IMR-90 (cell line): ENCODE data around the gene TMEM253. TPM values are rescaled to one million over a fixed set of nuclear protein-coding genes. Genes with fewer than 3 reads are reported as not detected.
A peak's percentile ranks its signal among the peaks of the same experiment; 100 is the strongest.

Experiments
- ATAC-seq: fragments of 200-7000 bp; cut with Tn5 transposase; 2 replicates; pipeline ENCODE4 v1.9.1; 2020; ENCODE audit warnings: low read depth, mild to moderate bottlenecking, moderate library complexity
- BruUV-seq: library from RNA; stranded (reverse); fragments of 400-500 nt; replicated peaks from 2 replicates; lab custom pipeline; 2021; lab: Mats Ljungman, UMichigan
- CTCF ChIA-PET: fragments of 300-600 bp; formaldehyde crosslinking; extraction: SDS; loops from one replicate; lab custom pipeline; 2021; ENCODE audit warnings: antibody characterized with exemption; lab: Yijun Ruan, JAX
- POLR2A ChIA-PET: fragments of 300-600 bp; sonication (Branson Sonifier 250); formaldehyde crosslinking; loops from one replicate; lab custom pipeline; 2022; ENCODE audit warnings: antibody characterized with exemption; ENCODE audit not compliant: unreplicated experiment; lab: Charles Lee
- DNase-seq: peaks from one replicate; pipeline ENCODE4 v3.0.0; 2013
- H2AFZ ChIP-seq: replicated peaks from 2 replicates; pipeline ENCODE3; 2013; ENCODE audit warnings: low read length, mild to moderate bottlenecking; ENCODE audit not compliant: poor library complexity
- H2AK5ac ChIP-seq: 2 replicates; pipeline ENCODE4 v1.6.1; 2013; ENCODE audit warnings: low read depth, low read length, inconsistent platforms
- H2AK9ac ChIP-seq: replicated peaks from 2 replicates; pipeline ENCODE3; 2013; ENCODE audit warnings: mild to moderate bottlenecking, low read depth, low read length, moderate library complexity; ENCODE audit not compliant: poor library complexity
- H2BK120ac ChIP-seq: 2 replicates; pipeline ENCODE4 v1.6.1; 2013; ENCODE audit warnings: low read depth, low read length, inconsistent platforms
- H2BK15ac ChIP-seq: 3 replicates; pipeline ENCODE4 v1.6.1; 2013; ENCODE audit warnings: low read depth, low read length, inconsistent platforms
- H2BK20ac ChIP-seq: 2 replicates; pipeline ENCODE4 v1.6.1; 2013; ENCODE audit warnings: low read depth, mild to moderate bottlenecking, inconsistent platforms, low read length, moderate library complexity
- H2BK5ac ChIP-seq: 2 replicates; pipeline ENCODE4 v1.6.1; 2013; ENCODE audit warnings: mild to moderate bottlenecking, low read depth, low read length, inconsistent platforms; ENCODE audit not compliant: poor library complexity, severe bottlenecking
- H3K14ac ChIP-seq: replicated peaks from 2 replicates; pipeline ENCODE4 v1.6.1; 2013; ENCODE audit warnings: low read depth, low read length, inconsistent platforms
- H3K18ac ChIP-seq: 2 replicates; pipeline ENCODE4 v1.6.1; 2013; ENCODE audit warnings: low read depth, low read length, control low read depth
- H3K23ac ChIP-seq: 2 replicates; pipeline ENCODE4 v1.6.1; 2013; ENCODE audit warnings: low read depth, low read length, inconsistent platforms
- H3K27ac ChIP-seq: 2 replicates; pipeline ENCODE4 v1.5.1; 2013; ENCODE audit warnings: mild to moderate bottlenecking, control low read depth, low read length; ENCODE audit not compliant: insufficient read depth
- H3K27me3 ChIP-seq: 2 replicates; pipeline ENCODE4 v1.6.1; 2013; ENCODE audit warnings: low read length; ENCODE audit not compliant: control insufficient read depth, insufficient read depth
- H3K36me3 ChIP-seq: 2 replicates; pipeline ENCODE4 v1.6.1; 2013; ENCODE audit warnings: low read length, mixed read lengths; ENCODE audit not compliant: control insufficient read depth, insufficient read depth
- H3K4ac ChIP-seq: 2 replicates; pipeline ENCODE4 v1.6.1; 2013; ENCODE audit warnings: low read depth, low read length, inconsistent platforms
- H3K4me1 ChIP-seq: 2 replicates; pipeline ENCODE4 v1.6.1; 2013; ENCODE audit warnings: low read length, mixed read lengths; ENCODE audit not compliant: control insufficient read depth, insufficient read depth
- H3K4me2 ChIP-seq: 2 replicates; pipeline ENCODE4 v1.6.1; 2013; ENCODE audit warnings: low read depth, mild to moderate bottlenecking, control low read depth, low read length, moderate library complexity
- H3K4me3 ChIP-seq: 2 replicates; pipeline ENCODE4 v1.5.1; 2013; ENCODE audit warnings: low read depth, mild to moderate bottlenecking, control low read depth, low read length, moderate library complexity; ENCODE audit not compliant: insufficient read depth
- H3K56ac ChIP-seq: 2 replicates; pipeline ENCODE4 v1.6.1; 2013; ENCODE audit warnings: low read length, inconsistent platforms; ENCODE audit not compliant: insufficient read depth; ENCODE audit errors: extremely low read depth
- H3K79me1 ChIP-seq, 2 experiments: 2 replicates each; pipeline ENCODE4 v1.6.1; 2013; ENCODE audit warnings: low read length in 2 of 2, inconsistent platforms in 1 of 2, low read depth in 1 of 2
- H3K9ac ChIP-seq: 2 replicates; pipeline ENCODE4 v1.6.1; 2013; ENCODE audit warnings: low read depth, low read length, control low read depth
- H3K9me1 ChIP-seq: 2 replicates; pipeline ENCODE4 v1.6.1; 2013; ENCODE audit warnings: low read length, inconsistent platforms; ENCODE audit not compliant: insufficient read depth
- H3K9me3 ChIP-seq: 2 replicates; pipeline ENCODE4 v1.6.1; 2013; ENCODE audit warnings: low read length; ENCODE audit not compliant: control insufficient read depth, insufficient read depth
- H4K20me1 ChIP-seq: 2 replicates; pipeline ENCODE4 v1.6.1; 2013; ENCODE audit warnings: low read length, inconsistent platforms; ENCODE audit not compliant: insufficient read depth
- H4K5ac ChIP-seq: 2 replicates; pipeline ENCODE4 v1.6.1; 2013; ENCODE audit warnings: mild to moderate bottlenecking, low read depth, low read length, control low read depth
- H4K8ac ChIP-seq, 2 experiments: 2 replicates each; pipeline ENCODE4 v1.6.1; 2013; ENCODE audit warnings: low read depth in 2 of 2, low read length in 2 of 2, control low read depth in 1 of 2, inconsistent platforms in 1 of 2
- H4K91ac ChIP-seq: 2 replicates; pipeline ENCODE4 v1.6.1; 2013; ENCODE audit warnings: low read depth, low read length, inconsistent platforms; ENCODE audit not compliant: insufficient read depth
- BHLHE40 ChIP-seq: fragments of 150-350 bp; IDR thresholded peaks from 2 replicates; pipeline ENCODE4 v1.6.1; 2016; ENCODE audit warnings: mild to moderate bottlenecking, low read depth, low read length
- CHD1 ChIP-seq: IDR thresholded peaks from 2 replicates; pipeline ENCODE4 v1.6.1; 2012; ENCODE audit warnings: low read depth, low read length, improper control_type of control experiment
- FOS ChIP-seq: fragments of 150-350 bp; IDR thresholded peaks from 2 replicates; pipeline ENCODE4 v1.6.1; 2016; ENCODE audit warnings: low read depth, low read length
- MAFK ChIP-seq: IDR thresholded peaks from 2 replicates; pipeline ENCODE4 v1.6.1; 2012; ENCODE audit warnings: low read depth, low read length, improper control_type of control experiment
- MAZ ChIP-seq: IDR thresholded peaks from 2 replicates; pipeline ENCODE4 v1.6.1; 2012; ENCODE audit warnings: low read depth, mild to moderate bottlenecking, low read length, improper control_type of control experiment, moderate library complexity, borderline replicate concordance
- MXI1 ChIP-seq: IDR thresholded peaks from 2 replicates; pipeline ENCODE4 v1.6.1; 2012; ENCODE audit warnings: low read depth, mild to moderate bottlenecking, low read length, moderate library complexity, borderline replicate concordance
- NFE2L2 ChIP-seq: fragments of 150-350 bp; IDR thresholded peaks from 2 replicates; pipeline ENCODE4 v1.6.1; 2016; ENCODE audit warnings: low read depth, mild to moderate bottlenecking, low read length
- RFX5 ChIP-seq: IDR thresholded peaks from 2 replicates; pipeline ENCODE4 v1.8.0; 2012; ENCODE audit warnings: low read depth, mild to moderate bottlenecking, low read length, moderate library complexity
- SMC3 ChIP-seq: fragments of 150-350 bp; IDR thresholded peaks from 2 replicates; pipeline ENCODE4 v1.6.1; 2016; ENCODE audit warnings: low read depth, mild to moderate bottlenecking, antibody characterized with exemption, low read length, moderate library complexity
- WGBS, 2 experiments: methylation state at CpG; one replicate each; pipeline versions ENCODE4 v1.1.5 to v1.1.7; 2013; ENCODE audit warnings: missing lambda C conversion rate in 2 of 2; ENCODE audit not compliant: insufficient read length in 1 of 2; ENCODE audit errors: extremely low coverage in 2 of 2; 5-methylcytosine and 5-hydroxymethylcytosine counted together
- dilution Hi-C: fragments of 300-500 bp; cut with HindIII; formaldehyde crosslinking; loops from one replicate; pipeline ENCODE4 v1.14.3; 2018; ENCODE audit warnings: low sequenced_read_pairs; ENCODE audit not compliant: unreplicated experiment
- in situ Hi-C: fragments of 300-500 bp; cut with MboI; formaldehyde crosslinking; loops from 3 replicates; pipeline ENCODE4 v1.14.3; 2019; ENCODE audit warnings: low sequenced_read_pairs, inconsistent platforms, mixed read lengths
- intact Hi-C: fragments of 100-400 bp; cut with micrococcal nuclease; formaldehyde crosslinking; loops from 2 replicates; pipeline ENCODE4 v1.10.0; 2022
- polyA plus RNA-seq, 3 experiments: library from polyadenylated mRNA; depleted of rRNA; stranded (reverse); fragments of >200 nt; gene quantifications; 2 replicates each; pipeline ENCODE4 v1.2.3, GENCODE V29; 2012; ENCODE audit warnings: low replicate concordance in 1 of 3
- total RNA-seq: library from RNA; depleted of rRNA; stranded (reverse); fragments of >200 nt; gene quantifications from 2 replicates; pipeline ENCODE4 v1.2.3, GENCODE V29; 2012
- TF ChIP-seq, protein P1 (sequence below): fragments of 150-350 bp; IDR thresholded peaks from 2 replicates; pipeline ENCODE4 v1.6.1; 2017; ENCODE audit warnings: mild to moderate bottlenecking, antibody characterized with exemption, low read length, low read depth
- TF ChIP-seq, protein P2 (sequence below): conservative IDR thresholded peaks from 2 replicates; pipeline ENCODE4 v1.5.1; 2012; ENCODE audit warnings: mild to moderate bottlenecking, low read depth, low read length, improper control_type of control experiment

TMEM253 gene
- total and polyA plus RNA-seq, 2 of the 4 experiments (the other 2 are of a cell fraction) = 0.07 TPM; not detected in 1

DNA sequence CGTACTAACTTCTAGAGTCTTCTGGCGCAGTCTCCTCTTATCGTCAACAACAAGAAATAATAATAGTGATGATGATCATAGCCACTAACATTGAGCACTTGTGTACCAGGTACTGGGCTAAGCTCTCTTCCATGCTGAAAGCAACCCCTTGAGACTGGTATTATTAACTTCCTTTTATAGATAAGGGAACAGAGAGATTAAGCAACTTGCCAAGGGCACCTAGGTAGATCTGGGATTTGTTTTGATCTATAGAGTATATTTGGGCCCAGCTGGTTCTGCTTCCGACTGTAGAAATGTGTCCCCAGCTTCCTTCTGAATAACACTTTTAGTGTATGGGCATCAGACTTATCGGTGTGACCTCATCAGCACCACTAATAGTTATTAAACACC is 1.3 kb upstream of the TMEM253 start (continued):
- TF ChIP-seq, protein P1, sequence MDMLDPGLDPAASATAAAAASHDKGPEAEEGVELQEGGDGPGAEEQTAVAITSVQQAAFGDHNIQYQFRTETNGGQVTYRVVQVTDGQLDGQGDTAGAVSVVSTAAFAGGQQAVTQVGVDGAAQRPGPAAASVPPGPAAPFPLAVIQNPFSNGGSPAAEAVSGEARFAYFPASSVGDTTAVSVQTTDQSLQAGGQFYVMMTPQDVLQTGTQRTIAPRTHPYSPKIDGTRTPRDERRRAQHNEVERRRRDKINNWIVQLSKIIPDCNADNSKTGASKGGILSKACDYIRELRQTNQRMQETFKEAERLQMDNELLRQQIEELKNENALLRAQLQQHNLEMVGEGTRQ = no peak
- TF ChIP-seq MXI1 = no peak

DNA sequence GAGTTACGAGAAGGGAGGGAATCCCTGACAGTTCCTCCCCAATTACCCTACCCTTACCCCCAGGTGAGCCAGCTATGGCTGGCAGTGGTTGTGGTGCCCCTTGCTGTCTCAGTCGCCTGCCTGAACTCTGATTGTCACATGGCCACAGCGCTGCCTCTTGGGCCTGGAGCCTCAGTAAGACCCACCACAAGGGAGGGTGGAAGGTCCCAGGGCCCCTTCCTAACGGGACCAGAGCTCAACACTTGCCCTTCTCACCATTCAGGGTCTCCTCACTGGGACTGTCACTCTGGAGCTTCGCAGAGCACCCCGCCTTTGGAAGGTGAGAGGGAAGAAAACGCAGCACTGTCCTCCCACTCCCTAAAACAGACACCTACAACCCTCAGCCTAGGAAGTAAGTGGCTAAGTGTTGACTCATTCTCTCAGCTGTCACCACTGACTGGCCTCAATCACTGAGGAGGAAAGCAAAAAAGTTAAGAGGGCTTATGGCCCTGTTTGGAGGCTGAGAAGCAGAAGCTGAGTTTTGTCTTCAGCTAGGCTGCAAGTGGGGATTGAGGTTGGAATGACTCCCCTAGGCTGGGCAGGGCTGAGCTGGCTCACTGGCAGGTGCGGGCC is 1.0 kb downstream of the TMEM253 start:
- H2AK9ac ChIP-seq = peak overlapping the region; percentile 16
- H3K4me3 ChIP-seq = no peak overlapping the region
- H3K14ac ChIP-seq = no peak overlapping the region
- POLR2A ChIA-PET = no interaction called here
- H4K20me1 ChIP-seq = no peaks in the 10 kb centered on the region; the same call in 1 of the 2 replicates
- H3K56ac ChIP-seq = no peak overlapping the region
- H3K79me1 ChIP-seq = 0 out of 4 replicates have a peak, but pooled peaks cover 0 to 2% of the 10 kb centered on the region in 2 experiments
- H3K27me3 ChIP-seq = no peaks in the 10 kb centered on the region
- H3K27ac ChIP-seq = no peak overlapping the region
- H2BK5ac ChIP-seq = no peak overlapping the region
- DNase-seq (no peak), ATAC-seq (no peak)
- dilution Hi-C loops = no loop called here
- no CpG with 5 or more reads among the region's 8 CpGs for WGBS, 2 experiments
- no TSS peak for BruUV-seq
- peaks cover 6% of the 10 kb centered on the region for H3K4me1 ChIP-seq
- H3K4me2 ChIP-seq = no peak overlapping the region
- no peaks in the 10 kb centered on the region for H3K36me3 ChIP-seq
- no peak overlapping the region for H4K8ac ChIP-seq
- no peak overlapping the region for H2BK15ac ChIP-seq
- peak overlapping the region; percentile 16; the same call in 1 of the 2 replicates for H2AK5ac ChIP-seq
- CTCF ChIA-PET = interaction anchor here (0.8 to 3.0 kb wide), 4 partner anchors 9 to 87 kb away, joined by 3 to 22 read pairs (median 4); no protein-coding TSS in a partner anchor
- H3K18ac ChIP-seq = no peak overlapping the region
- H3K9ac ChIP-seq = no peak overlapping the region
- H2AFZ ChIP-seq = no peak overlapping the region
- H4K5ac ChIP-seq = no peak overlapping the region
- peaks cover 3% of the 10 kb centered on the region; the same call in 1 of the 2 replicates for H3K9me1 ChIP-seq
- no peak overlapping the region; the same call in 1 of the 2 replicates for H3K4ac ChIP-seq
- no peak overlapping the region for H2BK120ac ChIP-seq
- in situ Hi-C loops = loop anchor here (5.0 kb wide), 1 partner anchor 85 kb away; no protein-coding TSS in a partner anchor
- TF ChIP-seq FOS = no peak
- no peak for TF ChIP-seq MAZ
- TF ChIP-seq, protein P2, sequence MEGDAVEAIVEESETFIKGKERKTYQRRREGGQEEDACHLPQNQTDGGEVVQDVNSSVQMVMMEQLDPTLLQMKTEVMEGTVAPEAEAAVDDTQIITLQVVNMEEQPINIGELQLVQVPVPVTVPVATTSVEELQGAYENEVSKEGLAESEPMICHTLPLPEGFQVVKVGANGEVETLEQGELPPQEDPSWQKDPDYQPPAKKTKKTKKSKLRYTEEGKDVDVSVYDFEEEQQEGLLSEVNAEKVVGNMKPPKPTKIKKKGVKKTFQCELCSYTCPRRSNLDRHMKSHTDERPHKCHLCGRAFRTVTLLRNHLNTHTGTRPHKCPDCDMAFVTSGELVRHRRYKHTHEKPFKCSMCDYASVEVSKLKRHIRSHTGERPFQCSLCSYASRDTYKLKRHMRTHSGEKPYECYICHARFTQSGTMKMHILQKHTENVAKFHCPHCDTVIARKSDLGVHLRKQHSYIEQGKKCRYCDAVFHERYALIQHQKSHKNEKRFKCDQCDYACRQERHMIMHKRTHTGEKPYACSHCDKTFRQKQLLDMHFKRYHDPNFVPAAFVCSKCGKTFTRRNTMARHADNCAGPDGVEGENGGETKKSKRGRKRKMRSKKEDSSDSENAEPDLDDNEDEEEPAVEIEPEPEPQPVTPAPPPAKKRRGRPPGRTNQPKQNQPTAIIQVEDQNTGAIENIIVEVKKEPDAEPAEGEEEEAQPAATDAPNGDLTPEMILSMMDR = no peak
- TF ChIP-seq MAFK = no peak
- TF ChIP-seq CHD1 = no peak
- TF ChIP-seq NFE2L2 = no peak
- TF ChIP-seq BHLHE40 = no peak
- TF ChIP-seq RFX5 = no peak
- no peak for TF ChIP-seq SMC3
- no peak overlapping the region for H3K23ac ChIP-seq
- intact Hi-C loops = loop anchor here (5.0 kb wide), 2 partner anchors 245 to 420 kb away; partner anchors contain the start of gene RNASE4
- no peak overlapping the region for H4K91ac ChIP-seq
- H2BK20ac ChIP-seq = no peak overlapping the region
- no peaks in the 10 kb centered on the region for H3K9me3 ChIP-seq
